ENCODE data around the gene CPS1.

The CPS1 gene

DNA sequence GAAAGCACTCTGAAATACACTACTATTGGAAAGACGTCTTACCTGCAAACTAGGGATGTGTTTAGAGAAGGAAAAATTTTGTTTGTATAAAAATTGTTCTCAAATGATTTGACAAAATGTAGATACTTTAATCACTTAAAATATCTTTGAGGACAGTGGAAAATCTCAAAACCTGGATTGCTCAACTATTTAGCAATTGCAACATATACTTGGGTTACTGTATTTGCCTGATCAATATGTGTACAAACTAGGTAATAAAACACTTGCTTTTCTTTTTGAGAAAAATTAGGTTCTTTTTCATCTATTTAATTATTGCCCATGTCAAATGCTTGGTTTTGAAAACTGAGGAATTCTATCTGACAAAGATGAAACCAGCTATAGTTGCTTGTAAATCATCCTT, 60.9 kb downstream of the CPS1 start:
- DNase-seq = no peak

DNA sequence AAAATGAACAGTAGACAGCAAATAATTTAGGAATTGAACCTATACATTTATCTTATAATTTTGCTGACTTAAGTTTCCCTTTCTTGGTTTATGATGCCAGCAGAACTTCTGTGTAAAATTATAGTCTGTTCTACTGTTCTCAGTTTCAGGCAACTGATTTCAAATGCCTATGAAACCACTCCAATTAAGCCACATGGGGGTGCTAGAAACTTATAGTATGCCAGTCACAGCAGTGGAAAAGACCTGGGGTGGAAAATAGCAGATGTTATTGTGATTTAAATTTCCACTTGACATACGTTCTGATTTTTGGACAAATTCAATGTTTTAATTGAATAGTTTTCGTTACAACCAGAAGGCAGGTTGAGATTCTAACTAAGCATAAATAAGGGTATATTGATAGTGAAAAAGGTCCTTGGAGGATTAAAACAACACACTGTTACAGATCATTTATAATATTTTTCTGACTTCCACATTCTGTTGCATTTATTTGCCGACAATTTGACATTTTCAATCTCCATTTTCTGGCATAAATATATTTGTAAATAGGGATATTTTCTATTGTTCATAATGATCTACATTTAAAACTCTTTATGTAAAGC, 61.4 kb downstream of the CPS1 start:
- DNase-seq = peak in 1 of 2 experiments; percentile 62

DNA sequence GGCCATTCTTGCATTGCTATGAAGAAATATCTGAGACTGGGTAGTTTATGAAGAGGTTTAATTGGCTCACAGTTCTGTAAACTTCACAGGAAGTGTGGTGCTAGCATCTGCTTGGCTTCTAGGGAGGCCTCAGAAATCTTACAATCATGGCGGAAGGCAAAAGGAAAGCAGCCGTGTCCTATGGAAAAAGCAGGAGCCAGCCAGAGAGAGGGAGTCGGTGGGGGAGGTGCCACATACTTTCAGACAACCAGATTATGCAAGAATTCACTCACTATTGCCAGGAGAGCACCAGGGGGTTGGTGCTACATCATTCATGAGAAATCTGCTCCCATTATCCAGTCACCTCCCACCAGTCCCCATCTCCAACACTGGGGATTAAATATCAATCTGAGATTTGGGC, 64.1 kb downstream of the CPS1 start:
- DNase-seq = no peak

DNA sequence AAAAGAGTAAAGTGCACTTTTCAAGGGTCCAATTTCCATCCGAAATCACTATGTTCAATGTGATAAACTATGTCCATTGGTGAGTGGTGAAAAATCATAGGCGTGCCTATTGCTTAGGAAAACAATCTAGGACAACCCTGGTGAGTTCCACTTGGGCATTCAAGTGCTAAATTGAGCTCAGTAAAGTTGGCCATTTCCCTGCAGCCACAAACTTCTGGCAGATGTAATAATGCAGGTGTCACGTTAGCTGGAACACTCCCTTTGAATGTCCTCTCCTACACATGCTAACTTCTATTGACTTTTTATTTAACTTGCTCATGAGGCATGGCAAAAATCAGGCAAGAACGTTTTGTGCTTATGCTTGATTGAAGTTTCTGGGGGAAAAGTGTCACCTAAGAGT, 67.1 kb downstream of the CPS1 start:
- no peak for DNase-seq

DNA sequence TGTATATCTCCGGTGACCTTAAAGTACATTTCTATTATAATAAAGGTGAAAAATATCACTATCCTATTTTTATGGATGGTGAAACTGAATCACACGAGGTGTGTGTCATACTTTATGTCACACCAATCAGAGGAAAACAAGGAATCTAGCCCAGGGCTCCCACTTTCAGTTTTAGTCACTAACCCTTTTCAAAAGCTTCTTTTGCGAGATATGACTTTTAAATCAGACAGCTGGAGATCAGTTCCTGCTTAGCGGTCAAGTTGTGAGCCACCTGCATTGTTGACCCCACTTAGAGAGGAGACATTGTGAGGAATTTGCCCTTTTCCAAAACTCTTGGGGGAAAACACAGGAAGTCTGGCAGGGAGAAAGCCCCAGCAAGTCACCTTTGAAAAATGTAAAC, 70.5 kb downstream of the CPS1 start:
- no peak for DNase-seq

DNA sequence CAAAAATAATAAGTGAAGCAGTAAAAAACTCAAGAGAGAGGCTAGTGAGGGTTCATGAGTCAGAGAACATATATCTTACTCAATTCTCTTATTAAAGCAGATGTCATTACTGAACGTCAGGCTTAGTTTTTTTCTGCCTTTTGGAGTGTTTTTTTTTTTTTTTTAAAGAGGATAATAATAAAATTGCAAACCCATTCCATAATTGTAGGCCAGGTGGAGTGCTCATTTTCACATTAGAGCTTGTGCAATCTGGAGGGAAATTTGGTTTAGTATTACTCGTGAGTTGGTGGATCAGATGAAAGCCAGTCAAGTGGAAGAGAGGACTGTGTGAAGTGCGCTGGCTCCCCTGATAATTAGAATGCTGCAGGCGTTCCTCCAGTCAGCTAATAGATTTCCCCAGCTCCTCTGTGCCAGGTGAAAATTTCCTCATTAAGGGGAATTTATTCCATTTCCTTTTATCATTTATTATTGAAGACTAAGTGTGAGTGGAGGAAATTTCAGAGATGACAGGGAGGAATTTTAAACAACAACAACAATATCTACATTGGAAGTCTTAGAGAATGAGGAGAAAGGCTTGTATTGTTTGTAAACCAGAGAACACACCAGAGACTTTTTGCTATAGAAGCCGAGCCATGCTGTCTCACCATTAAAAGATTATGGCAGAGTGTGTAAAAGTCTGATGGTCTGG, 74.6 kb downstream of the CPS1 start:
- no peak for DNase-seq

DNA sequence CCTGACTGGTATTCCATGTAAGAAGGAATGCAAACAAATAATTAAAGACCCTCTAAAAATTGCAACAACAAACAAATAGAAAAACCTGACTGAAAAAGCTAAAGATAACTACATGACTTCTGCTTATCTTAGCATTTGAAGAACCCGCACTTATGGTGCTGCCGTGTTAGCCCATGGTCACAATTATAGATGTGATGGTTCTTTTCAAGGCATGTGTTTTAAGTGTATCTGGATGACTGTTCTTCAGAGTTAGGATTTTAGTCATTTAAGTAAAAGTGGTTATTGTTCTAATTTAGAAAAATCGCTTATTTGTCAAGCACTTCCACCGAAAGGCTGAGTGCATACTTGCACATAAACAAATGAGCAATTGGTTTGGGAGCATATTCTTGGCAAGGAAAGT, 77.3 kb downstream of the CPS1 start:
- DNase-seq = no peak

DNA sequence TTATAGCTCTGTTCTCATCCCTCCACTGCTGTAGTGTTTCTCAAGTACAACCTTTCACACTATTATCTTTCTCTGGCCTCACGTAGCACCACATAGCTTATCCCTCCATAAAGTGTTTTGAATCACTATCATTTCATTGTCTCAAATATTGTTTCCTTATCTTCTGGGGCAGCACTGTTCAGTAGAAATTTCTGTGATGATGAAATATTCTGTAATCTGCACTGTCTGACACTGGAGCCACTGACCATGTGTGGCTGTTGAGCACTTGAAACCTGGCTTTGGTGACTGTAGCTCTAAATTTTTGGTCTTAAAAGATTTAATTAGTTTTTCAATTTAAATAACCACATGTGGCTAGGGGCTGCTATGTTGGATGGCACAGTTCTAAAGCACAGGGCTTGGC, 78.9 kb downstream of the CPS1 start:
- DNase-seq = no peak

DNA sequence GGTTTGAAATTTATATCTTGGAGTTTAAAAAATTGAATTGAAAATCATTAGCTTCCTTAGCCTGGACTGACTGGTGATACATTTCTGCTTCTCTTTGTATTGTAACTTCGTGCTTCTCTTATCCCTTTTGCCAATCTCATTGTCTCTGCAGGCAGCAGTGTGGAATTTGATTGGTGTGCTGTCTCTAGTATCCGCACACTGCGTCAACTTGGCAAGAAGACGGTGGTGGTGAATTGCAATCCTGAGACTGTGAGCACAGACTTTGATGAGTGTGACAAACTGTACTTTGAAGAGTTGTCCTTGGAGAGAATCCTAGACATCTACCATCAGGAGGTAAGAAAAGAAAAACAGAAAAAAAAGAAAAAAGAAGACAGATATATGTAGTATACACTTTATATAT, 85.9 kb downstream of the CPS1 start:
- DNase-seq = no peak

DNA sequence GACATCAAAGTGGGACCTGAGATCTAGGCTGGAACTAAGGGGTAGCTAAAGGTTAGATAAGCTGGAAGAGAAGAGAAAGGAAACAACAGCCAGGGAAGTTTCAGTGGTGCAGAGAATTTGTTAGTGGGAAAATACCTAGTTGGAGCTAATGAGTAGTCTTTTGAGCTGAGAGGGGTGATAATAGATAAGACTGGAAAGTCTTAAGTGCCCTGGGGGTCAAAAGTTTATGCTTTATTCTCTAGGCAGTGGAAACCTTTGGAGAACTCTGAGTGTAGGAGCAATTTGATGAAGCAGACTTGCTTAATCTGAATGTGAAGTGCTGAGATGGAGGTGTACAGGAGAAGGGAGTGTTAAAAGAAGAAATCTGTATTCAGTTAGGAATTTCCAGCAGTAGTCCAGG, 90.8 kb downstream of the CPS1 start:
- DNase-seq = no peak

DNA sequence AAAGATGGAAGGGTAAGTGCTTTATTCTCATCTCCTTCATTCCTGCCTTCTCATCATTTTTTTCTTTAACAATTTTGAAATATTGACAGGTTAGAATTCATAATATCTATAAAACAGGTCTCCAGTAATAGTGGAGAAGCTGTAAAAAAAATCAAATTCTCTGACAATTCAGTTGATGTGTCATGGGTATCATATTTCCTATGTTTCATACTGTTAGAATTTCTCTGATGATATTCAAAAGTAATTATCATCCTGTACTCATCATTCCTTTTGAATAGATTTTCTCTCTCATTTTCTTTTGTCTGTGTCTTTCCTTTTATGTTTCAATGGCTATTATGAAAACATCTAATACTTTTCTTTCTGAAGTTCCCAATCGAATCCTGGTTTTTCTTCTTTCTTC, 97.7 kb downstream of the CPS1 start:
- no peak for DNase-seq

DNA sequence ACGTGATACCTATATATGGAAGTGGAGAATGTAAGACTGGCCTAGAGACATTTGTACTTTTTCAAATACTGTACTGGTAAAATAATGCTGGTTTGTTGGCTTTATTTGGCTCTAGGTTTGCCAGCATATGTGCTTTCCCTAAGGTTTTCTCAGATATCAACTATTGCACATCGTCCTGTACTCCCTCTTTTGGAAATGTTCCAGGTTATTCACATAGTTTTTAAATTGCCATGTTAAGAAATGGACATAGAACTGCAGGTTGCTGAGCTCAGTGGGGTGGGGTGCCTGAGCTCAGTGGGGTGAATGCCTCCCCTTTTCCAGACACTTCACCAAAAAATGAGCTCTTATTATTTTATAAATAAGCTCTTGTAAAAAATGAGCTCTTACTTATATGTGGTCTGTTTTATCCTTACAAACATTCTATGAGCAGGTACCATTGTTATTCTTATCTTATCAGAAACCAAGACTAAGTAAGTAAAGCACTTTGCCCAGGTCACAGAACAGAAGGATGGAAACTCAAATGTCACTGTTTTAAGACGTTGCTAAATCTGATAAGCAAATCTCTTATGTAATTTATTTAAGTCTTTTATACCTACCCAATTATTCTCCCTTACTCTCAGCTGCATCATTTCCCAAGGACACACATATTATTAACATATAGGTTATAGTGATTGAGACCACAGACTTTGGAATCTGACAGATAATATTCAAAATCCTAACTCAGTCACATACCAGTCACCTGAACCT, 99.0 kb downstream of the CPS1 start:
- DNase-seq = no peak

DNA sequence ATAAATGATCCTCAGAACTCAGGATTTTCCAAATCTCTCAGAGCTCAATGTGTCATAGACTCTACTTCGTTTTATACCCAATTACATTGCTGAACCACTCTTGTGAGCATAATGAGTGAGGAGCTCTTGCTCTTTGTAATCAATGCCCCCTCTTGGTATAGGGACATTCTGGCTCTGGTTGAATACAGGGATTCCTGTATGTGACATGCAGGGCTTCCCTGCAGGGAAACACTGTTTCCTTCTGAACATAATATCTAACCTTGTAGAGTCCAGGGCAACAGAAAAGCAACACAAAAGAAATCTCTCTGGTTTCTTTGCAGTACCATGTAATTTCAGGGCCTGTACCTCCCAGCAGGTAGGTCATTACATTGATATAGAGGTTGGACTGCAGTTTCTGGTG, 101.5 kb downstream of the CPS1 start:
- no peak for DNase-seq

DNA sequence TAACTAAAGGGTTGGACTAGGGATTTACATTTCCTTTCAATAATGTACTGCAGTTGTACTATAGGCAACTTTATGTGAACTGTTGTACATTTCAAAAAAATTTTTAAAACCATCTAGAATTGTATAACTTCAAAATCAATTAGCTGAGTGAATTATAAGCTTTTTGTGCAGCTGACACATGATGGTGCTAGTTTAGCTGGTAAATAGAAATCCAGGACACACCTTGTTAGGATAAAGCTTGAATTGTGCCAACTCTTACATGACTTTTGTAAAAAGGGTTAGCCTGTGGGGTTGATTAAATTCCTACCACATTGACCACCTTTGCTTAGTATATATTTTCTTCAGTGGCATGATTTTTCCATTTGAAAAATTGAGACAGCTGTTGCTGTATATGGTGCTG, 104.4 kb downstream of the CPS1 start:
- no peak for DNase-seq

DNA sequence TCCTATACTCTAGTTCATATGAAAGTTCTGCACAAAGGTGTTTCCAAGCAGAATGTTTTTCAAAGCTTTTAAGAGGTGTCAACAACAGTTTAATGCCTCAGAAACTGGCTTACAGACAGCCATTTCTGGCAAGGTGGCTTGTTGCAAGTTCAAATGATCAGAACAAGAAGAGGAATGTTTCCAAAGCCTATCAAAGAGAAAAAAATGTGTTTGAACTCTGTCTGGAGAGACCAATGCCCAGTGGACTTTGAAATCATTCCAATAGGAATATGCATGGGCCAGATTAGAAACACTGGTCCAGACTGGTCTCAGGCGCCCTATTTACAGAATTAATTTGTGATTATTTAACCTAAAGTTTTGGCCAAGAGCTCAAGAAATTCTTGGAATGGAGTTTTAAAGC, 106.2 kb downstream of the CPS1 start:
- no peak for DNase-seq

DNA sequence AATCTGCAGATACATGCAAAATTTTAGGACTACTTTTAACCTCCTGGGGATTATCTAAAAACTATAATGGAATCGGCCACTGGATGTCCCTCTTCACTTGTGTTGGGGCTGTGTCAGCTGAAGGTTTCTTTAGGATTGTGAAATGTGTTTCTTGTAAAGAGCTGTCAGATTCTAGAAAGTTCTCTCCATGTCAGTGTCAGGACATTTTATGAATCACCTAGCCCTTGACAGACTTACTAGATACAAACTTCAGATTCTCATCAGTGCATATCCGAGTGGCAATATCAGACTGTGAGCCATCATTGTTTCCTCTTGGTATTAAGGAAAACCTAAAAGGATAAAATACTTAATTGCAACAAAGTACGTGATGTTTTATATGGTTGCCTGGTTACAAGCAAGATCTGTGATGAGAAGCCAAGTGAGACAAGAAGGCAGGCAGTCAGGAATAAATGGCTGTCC, 107.3 kb downstream of the CPS1 start:
- no peak for DNase-seq

DNA sequence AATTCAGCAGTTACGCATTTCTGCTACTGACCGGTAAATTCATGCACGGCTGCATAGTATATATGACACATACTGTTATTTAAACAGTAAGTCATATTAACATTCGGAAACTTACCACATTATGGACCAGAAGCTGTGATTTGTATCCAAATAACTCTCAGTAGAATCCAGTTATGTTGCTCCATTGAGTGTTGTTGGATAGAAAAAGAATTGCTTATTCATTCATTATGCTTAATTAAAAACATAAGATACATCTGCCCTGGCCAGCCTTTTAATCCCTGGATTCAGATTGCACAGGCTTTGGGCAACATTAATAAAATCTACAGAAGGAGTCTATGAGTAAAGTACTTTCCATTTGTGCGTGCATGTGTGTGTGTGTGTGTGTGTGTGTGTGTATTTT, 111.3 kb downstream of the CPS1 start:
- no peak for DNase-seq

DNA sequence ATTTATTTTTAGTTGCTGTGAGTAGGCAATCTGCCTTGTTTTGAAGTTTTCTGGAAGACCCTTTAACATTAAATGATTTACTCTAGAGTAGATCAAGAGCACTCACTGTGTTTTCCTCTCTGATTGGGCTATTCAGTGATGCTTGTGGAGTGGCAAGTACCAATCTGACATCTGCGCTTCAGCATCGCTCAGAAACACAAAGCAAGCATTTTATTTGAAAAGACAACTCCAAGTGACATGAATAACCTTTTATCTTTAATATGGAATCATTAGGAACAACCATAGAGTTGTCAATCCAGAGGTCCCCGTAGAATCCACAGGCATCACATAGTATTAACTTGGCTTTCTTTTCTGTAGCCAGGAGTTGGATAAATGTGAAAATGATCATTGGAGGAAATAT, 114.7 kb downstream of the CPS1 start:
- DNase-seq = no peak

DNA sequence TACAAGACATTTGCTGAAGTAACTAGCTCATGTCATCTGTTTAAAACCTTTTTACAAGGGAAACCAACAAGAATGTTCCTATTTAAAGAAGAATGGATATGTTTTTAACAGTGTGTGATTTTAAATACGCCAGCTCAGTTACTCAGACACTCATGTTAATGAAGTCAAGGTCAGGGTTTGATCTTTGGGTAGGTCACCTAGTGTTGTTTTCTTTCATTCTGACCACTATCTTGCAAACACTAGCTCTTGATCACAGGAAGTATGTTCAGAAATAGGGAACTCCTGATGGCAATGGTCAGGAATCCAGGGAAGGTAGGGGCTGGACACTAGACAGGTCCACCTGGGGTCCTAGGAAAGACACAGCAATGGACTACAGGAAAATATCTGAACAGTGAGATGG, 116.7 kb downstream of the CPS1 start:
- no peak for DNase-seq

DNA sequence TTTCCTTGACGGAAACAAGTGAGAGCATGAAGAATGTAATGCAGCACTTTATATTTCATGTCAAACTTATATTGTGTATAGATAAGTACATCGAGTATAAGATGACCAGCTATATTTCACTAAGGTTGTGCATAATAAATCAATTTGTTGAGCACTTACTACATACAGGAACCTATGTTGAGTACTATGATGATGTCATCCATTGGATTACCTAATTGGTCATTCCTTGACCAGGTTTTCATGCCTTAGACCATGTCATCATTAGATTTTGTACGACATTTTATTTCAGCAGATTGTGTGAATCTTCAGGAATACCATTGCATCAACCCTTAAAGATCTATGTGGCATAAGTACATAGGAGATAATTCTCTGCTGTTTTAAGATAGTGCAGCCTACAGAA, 119.7 kb downstream of the CPS1 start:
- no peak for DNase-seq

DNA sequence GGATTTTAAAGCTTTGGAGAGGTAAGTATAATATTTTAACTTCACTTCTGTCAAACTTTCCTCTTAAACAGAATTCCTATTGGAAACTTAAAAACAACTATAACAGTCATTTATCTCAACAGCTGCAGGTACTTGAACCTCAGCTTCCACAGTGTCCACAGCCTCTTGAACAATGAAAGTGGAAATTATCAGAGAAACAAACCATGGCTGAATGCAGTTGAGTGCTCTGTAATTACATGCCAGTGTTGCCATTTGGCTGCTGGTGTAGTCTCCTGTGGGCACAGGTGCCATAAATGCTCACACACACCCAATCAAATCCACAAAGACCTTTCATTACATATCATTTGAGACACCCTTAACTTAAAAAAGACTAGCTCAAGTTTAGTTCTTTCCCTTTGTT, 125.1 kb downstream of the CPS1 start:
- no peak for DNase-seq

DNA sequence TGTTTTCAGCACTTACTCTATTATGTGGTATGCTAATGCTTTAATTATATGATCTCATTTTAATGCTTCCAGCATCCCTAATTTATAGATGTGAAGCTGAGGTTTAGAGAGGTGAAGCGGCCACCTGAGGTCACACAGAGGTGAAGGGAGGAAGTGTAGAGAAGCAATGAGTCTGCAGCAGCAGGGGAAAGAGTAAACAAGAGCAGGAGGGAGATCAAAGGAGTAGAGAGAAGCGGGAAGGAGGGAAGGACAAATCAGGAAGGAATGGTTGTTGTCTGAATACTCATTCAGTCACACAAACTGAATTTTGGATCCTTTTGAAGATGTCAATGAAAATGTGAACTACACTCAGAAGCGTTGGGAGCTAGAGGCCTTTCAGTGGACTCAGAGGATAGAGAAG, 130.0 kb downstream of the CPS1 start:
- no peak for DNase-seq

DNA sequence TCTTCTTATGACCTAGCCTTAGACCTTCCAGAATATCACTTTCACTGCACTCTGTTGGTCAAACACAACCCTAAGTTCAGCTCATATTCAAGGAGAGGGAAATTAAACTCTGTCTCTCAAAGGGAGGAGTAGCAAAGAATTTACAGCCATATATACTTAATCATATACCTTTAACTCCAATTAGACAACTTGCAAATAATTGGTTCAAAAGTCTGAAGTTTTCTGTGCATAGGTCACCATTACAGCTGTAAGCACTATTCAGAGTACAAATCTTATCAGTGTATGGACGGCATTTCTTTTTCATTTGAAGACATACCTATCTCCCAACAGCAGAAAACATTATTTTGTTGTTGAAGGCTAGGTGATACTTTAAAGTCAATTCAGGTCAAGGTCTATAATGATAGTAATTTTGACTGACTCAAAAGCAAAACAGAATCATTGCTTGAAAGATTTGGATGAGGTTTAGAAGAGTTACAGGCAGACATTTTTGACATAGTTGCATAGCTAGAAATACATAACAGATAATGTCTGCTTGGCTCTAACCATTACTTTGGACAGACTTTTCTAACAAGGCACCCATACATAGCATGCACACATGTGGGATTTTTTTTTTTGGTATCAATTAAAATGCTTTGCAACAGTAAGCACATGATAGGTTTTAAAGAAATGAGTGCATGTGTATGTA, 131.5 kb downstream of the CPS1 start:
- no peak for DNase-seq

DNA sequence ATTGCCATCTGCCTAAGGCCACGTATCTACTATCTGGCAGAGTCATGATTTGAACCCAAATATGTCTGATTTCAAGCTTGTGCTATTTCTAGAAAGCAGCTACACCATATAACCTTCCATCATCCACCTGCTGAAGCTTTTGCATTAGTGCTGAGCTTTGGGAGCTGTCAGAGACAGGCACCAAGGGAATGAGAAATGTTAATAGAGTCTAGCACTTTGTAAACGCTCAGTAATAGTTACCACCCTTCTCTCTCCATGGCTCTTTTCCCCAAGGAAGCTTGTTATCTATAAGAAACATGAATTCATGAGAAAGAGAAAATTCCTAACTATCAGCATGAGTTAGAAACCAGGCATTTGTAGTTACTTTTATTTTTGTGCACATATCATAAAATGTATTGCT, 151.5 kb downstream of the CPS1 start:
- no peak for DNase-seq
